GM19351 (cell line): ENCODE measurements around the gene FGGY.
A peak's percentile ranks its signal among the peaks of the same experiment; 100 is the strongest.

ENCODE experiments used
- ATAC-seq: cut with Tn5 transposase; IDR thresholded peaks from one replicate; pipeline ENCODE4 v1.9.1; 2021; ENCODE audit warnings: mild to moderate bottlenecking, moderate library complexity; ENCODE audit not compliant: unreplicated experiment

Gene FGGY

DNA sequence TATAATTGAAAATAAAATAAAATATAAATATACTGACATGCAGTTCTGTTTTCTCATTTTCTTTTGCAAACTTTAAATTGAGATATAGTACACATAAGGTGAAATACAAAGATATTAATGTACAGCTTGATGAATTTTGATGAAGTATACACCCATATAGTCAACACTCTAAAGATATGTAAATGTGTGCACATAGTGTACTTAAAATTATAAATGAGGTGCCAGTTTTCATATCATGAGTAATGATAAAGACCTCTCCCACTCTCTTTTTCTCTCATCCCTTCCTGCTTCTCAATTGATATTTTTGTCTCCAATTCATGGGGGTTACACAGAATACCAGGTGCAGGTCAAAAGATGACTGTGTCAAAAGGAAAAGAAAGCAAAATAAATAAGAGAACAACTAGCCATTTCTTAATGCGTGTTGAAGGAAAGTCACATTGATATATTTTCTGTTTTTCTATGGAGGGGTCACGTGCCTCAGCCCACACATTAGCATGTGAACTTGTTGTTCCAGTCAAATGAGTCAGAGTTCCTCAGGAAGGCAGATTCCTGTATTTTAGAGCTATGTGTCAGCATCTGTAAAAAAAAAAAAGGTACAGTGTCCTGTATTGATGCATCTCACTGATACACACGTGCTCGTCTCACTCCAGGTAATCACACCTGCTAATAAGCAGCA, 453.6 kb downstream of the FGGY start:
- no peak for ATAC-seq

DNA sequence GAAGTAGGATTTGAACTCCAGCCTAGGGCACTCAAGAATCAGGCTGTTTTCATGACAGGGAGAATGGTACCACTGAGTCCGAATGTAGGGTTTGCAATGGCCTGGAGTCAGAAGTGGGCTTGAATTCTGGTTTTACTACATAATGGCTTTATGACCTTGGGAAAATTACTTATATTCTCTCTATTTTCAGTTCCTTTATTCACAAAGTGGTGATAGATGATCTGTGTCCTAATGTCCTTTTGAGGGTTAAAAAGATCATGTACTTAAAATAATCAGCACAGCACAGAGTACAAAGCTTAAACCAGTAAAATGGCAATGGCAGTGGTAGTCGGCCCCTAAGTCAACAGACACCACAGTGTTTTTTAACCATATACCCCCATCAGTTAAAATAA, 454.1 kb downstream of the FGGY start:
- no peak for ATAC-seq

DNA sequence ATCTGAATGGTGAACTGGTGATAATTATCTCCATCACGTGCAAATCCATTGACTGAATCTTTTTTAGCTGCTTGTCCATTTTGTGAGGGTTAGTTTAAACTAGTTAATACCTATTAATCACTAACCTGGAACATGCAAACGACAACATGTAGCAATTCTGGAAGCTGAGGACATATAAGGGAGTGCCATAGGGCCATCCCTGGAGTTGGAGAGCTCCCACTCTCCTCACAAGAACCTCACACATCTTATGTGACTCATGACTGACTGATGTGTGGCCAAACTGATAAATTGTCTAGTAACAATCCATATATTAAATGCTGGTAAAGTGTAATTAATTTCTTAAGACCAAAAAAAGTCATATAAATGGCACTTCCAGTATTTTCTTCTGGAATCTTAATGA, 454.9 kb downstream of the FGGY start:
- ATAC-seq = no peak

DNA sequence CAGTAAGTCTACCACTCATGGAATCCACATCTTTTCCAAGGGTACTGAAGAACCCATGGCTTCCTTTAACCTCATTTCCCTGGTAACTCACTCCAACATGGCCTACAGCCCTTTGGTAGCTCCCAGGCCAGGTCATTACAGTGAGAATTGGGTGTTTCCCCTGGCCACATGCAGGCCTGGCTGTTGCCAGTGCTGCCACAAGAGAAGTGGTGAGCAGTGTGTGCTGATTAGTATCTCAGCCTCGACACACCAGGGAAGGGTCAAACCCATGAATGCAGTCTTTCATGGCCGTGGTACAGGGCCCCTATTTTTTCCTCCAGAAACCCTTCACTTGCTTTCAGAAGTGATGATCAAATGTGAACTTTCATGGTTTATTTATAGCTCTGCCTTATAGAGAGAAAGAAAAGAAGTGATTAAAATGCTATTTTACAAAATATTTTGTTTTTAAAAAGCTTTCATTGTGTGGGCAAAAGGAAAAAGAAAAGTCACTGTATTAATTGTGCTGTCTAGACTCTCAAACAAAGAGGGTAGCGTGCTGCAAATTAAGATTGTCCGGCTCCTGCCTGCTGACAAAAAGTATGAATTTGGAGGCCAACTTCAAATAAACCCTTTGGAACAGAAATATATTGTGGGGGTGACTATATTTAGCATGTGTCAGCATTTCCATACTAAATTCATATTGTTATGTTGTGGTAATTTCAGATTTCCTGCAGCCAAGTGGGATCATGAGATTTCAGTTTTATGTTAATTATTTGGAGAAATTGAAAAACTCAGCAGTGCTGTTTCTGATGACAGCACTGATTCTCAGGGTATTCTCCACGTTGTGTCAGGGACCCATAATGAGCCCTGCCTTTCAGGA, 455.9 kb downstream of the FGGY start:
- peak; percentile 81 for ATAC-seq

DNA sequence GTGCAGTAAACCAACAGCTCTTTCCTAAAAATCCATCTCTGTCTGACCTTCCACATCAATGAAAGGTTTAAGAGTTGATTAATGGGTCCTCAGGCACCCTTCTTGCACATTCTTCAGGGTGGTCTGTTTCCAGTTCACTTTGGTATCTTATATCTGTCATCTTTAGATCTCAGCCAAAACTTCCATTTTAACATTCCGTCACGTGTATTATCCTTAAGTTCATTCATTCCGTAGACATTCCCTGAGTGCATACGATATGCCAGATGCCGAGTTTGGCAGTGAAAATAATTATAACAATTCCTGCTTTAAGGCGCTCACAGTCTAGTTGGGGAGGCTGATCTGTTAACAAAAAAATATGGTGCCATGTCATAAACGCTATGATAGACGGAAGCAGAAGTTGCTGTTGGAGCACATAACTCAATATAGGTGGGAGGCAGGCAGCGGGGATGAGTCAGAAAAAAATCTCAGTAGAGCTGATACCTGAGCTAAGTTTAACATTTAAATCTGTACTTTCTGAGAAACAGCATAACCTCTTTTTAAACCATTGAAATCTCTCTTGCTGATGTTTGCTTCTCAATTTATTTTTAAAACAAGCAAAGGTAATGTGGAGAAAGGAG, 458.3 kb downstream of the FGGY start:
- ATAC-seq = no peak

DNA sequence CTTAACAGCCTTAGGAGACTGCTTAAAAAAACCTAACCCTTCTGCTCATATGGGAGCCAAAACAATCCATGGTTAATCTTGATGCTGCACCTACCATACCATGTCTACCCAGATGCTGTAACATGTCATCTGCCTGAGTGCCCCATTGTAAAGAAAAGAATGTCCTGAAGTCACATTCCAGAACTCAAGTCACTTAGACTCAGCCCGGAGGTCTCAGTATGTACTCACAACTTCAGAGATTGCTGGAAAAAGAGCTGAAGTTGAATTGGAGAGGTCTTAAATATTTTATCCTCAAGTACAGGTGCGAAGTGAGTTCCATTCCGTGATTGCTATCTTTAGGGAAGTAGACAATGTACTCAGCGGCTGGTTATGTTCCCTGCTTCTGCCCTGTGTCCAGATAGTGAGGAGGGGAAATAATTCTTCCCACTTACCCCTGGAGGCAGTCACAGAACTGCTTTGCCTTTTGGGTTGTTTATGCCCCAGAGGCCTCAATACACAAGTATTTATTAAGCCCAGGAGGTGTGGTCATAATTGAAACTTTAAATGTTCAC, 460.4 kb downstream of the FGGY start:
- ATAC-seq = no peak

DNA sequence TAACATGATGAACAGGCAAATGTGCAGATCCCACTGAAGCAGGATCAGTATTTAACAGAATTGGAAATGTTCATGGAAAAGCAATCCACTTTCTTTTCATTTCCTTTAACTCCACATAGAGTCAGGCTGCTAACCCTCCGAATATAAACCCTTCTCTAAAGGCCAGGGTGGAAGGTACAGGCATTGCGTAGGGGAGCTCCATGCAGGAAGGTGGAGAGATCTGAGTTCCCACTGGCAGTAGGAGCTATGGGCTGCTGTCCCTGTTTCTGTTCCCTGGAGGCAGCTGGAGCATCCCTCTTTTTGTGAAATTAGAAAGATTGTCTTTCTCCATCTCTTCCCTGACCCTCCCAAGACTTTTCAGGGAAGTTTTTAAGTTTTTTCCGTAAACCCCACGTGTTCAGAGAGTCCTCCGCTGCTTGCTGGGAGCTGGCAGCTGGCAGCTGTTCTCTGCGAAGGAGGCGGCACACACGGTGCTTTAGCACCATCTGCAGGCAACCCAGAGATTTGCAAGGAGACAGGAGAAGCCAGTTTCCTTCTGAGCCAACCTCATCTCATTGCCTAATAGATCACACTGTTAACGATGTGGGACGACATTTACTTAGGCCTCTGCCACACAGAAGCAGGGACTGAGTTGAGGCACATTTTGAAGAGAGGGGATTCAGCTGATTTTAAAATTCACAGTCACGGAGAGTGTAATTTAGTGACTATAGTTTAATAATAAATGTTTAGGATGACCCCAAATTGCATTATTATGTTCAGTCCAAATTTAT, 462.4 kb downstream of the FGGY start:
- ATAC-seq = peak; percentile 84

DNA sequence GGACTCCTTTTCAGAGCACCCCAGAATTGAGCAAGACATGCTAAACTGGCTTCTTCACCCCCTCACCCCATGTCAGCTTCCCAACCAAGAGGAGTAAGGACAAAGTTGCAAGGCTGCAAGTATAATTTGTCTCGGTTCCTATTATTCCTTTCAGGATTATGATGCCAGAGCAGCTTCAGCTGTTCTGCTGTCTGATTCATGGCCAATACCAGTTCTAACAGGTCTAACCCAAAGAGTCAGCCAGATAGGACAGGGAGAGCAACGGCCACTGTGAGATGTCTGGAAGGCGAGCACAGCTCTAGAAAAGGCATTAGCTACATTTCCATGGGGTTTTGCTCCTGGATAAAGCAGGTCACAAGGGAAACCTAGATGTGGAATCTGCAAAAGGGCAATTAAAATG, 464.5 kb downstream of the FGGY start:
- no peak for ATAC-seq

DNA sequence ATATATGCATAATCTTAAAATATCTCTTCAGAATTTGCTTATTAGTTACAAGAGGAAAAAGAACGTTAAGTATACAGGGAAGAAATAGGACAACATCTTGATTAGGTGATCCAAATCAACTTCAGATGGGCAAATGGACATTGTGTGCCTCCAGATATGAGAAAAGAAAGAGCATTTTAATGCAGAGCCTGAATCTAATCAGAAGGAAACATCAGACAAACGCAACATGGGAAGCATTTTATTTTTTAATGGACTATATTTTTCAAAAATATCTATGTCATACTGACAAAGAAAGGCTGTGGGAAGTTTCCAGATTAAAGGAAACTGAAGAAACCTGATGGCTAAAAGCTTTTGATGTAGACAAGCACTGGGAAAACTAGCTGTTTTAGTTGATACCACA, 466.5 kb downstream of the FGGY start:
- ATAC-seq = no peak

DNA sequence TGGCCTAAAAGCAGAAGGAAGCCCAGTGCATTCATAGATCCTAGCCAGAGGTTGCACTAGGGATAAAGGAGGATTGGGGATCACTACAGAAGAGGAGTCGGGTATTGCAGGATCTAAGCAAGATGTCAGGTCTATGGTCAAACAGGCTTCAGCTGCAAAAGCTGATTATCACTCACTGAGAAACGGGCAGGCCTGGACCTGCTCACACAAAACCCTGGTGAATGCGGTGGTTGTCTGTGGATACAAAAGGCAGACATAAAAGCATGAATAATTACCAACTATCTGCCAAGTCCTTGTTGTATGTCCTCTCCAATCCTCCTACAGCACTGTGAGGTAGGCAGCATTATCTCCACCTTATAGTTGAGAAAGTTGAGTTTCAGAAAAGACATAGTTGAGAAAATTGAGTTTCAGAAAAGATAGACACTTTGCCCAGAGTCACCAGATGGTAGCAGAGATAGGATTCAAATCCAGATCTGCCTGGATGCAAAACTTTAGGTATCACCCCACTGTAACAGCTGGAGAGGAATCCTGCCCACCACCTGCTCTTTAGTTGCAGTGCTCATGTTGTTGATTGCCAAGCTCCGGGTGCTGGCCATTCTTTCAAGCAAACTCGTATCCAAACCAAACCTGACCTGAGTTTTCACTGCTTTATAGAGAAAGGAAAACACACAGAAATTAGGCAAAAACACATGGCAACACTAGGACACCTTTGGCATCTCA, 468.3 kb downstream of the FGGY start:
- no peak for ATAC-seq

DNA sequence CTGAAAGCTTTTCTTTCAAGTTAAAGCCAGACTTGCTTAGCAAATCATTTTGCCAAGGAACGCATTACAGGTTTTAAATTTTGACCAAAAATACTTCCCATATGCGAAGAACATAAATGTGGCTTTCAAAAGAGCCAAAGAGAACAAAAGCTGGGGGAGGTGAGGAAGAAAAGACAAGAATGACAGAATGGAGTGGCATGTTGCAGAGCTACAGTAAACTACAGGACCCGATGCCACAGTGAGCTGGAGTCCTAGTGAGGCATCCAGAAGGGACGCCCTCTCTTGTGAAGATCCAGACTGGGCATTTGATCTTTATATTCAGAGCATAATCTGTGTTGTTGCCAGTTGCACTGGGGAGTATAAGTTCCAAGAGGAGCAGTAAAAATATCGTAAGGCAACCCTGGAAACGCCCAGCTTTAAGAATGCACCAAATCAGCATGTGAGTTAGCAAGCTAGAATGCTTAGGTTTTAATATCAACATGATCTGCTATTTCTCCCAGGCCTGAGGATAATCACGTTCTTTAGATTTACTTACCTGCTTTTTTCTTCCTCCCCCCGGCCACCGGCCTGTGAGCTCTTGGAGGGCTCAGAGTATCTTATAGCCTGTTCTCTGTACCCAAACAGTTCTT, 469.4 kb downstream of the FGGY start:
- no peak for ATAC-seq

DNA sequence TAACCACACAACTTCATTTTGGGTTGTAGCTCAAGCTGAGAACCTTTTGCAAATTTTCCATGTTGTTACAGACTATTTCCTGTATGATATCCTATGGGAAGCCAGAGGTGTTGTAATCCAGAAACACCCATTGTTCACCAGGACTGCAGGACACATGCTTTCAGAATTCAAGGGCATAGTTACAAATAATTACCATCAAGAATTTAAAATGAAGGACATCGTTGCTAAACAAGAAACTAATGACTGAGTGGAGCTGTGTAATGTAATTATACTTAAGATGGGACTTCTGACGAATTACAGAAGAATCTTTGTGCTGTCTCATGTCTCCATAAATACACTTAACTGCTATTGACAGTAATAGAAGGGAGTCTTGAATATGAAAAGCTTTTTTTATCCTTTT, 470.2 kb downstream of the FGGY start:
- no peak for ATAC-seq

DNA sequence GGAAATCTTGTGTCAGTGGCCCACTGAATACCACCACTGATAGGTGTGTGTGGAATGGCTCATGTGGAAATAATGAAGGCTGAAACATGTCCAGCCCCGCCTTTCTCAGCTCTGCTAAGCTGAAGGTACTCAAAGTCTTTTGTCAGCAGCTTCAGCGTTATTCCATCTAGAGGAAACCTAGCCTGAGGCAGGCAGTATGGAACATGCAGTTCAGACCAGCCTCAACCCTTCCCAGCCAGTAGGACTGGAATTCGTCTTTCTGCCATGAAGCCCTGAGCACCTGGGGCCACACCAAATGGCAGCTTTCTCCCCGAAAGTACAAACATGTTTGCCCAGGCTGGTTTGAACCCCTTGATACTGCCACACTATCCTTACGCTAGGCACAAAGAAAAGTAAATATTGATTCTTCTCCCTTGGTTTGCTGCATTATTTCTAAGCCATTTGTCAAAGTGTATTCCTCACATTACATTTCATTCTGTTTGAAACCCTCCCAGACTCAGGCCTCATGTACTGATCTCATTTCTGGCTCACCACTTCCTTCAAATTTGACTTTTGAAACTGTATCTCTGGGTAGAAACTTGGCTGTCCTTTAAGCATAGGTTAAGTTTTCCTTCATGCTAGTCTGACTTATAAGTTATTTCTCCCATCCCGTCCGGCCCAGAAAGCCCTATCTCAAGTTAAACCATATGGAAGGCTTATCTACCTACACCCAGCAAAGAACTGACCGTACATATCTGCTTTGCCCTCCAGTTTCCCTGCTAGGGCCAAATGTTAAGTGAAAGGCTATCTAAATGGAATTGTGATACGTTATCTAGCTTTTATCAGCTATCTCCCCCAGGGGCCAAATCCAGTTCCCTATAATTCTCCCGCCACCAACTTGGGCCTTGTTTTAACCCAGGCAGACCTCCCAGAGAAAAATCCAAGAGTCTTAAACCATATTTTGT, 472.2 kb downstream of the FGGY start:
- peak; percentile 68 for ATAC-seq

DNA sequence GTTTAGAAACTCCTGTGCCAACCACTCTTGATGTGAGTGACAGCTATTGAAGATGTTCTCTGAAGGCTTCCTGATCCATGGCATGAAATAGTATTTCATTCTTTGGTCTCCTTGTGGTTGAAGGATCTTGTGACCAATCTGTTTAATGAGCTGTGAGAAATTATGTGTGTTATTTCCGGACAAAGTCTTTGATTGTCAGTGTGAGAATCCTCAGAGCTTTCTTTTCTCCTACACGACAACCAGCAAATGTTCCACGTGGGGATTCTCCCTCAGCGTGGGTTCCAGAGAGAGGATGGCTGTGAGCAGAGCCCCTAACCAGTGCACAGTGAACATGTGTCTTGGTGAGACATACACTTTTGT, 472.8 kb downstream of the FGGY start:
- ATAC-seq = no peak

DNA sequence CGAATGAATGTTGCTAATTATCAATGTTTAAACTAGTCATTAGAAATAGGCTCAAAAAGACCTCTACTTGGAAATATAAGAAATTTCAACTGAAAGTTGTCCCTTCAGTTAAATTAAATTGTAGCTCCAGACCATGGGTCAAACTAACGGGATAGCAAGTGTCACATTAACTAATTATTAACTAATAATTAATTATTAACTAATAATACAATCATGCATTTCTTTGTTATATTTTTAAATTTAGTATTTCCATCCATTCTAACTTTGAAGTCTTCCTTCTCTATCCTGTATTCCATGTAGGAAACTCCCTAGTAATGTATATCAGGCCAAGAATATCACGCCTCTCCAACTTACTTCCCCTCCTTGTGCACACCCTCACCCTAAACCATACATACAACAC, 474.5 kb downstream of the FGGY start:
- ATAC-seq = no peak

DNA sequence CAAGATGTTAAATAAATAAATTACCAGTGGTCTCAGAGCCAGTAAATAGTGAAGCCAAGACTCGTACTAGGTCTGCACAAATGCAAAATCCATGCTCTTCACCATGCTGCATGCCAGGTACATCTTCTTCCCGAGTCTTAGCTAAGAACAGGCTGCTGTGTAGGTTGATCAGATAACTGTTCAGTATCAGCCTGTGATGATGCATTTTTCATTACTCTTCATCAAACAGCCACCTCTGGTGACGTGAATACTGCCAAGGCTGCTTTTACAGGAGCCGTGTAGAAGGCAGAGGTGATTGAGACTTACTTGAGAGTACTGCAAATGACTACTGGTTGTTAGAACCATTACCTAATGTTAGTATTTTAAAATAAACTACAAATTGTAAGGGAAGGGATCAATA, 478.6 kb downstream of the FGGY start:
- ATAC-seq = no peak

DNA sequence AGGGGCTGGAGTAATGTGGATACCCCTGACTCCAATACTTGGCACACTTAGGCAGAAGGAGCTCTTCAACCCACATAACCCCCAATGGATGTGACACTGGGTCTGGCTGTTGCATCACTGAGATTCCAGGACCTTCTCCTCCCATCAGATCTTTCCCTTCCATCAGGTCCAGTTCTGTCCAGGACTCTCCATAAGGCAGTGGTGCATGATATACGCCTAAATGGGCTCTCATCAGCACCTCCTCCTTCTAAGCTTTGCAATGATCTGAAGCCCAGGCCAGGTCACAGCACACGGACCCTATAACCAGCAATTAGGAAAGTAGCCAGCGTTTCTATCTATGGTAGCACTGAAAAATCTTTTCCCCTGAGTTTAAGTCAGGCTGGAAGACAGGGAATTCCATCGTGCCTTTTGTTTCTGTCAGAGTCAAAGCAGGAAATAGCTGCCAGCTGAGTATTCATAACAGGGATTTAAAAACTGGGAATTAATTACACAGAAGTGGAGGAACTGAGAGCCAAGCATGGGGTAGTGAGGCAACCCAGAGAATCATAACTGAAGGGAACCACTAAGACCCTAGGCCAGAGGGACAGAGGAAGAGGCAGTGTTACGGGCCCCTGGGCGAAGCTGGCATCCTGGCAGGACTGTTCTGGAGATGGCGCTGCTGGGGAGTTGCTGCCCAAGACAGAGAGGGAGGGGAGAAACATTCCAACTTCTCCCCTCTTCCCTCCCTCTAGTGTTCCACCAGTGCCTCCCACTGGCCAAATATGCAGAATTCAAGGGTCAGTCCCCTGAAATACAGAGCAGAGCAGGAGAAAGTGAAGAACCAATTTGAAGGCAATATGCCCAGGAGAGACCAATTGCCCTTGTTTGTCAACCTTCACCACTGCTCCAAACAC, 480.3 kb downstream of the FGGY start:
- no peak for ATAC-seq

DNA sequence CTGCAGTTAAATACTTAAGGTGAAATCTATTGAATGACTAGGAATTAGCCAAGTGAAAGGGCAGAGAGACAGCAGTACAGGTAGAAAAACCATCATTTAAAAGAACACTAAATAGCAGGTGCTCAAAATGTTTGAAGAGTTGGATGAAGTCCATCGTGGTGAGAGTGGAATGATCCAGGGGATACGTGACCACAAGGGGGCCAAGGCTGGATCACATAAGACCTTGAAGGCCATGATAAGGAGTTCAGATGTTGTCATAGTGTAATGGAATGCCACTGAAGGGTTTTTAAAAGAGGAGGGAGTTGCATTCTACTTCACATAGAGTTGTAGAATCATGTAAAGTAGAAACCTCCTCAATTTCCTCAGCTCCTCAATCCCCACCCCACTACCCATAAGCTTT, 483.1 kb downstream of the FGGY start:
- ATAC-seq = no peak
